Spinal cord (tissue), 10 donors: ENCODE measurements around the gene EIF4G3. TPM values are rescaled to one million over a fixed set of nuclear protein-coding genes. Genes with fewer than 3 reads are reported as not detected.
A peak's percentile ranks its signal among the peaks of the same experiment; 100 is the strongest.

Experiments
- DNase-seq, 6 donors: peaks; one replicate each; pipeline versions ENCODE4 v3.0.0 to v3.0.0-alpha.2; 2013 to 2015; ENCODE audit warnings: low spot score in 6 of 6, low read depth in 4 of 6
- H3K27ac ChIP-seq: one replicate; pipeline ENCODE4 v1.5.1; 2013; ENCODE audit warnings: low read depth, low read length, control low read depth
- H3K27me3 ChIP-seq: one replicate; pipeline ENCODE4 v1.6.1; 2013; ENCODE audit warnings: low read length; ENCODE audit not compliant: control insufficient read depth, insufficient read depth
- H3K36me3 ChIP-seq: one replicate; pipeline ENCODE4 v1.6.1; 2013; ENCODE audit warnings: low read length; ENCODE audit not compliant: control insufficient read depth, insufficient read depth
- H3K4me1 ChIP-seq: one replicate; pipeline ENCODE4 v1.6.1; 2013; ENCODE audit warnings: low read length; ENCODE audit not compliant: control insufficient read depth, insufficient read depth
- H3K4me3 ChIP-seq: one replicate; pipeline ENCODE4 v1.5.1; 2013; ENCODE audit warnings: low read depth, low read length, control low read depth
- H3K9me3 ChIP-seq: one replicate; pipeline ENCODE4 v1.6.1; 2013; ENCODE audit warnings: low read length; ENCODE audit not compliant: control insufficient read depth, insufficient read depth
- WGBS: methylation state at CpG from one replicate; pipeline ENCODE4 v1.1.5; 2013; ENCODE audit warnings: missing lambda C conversion rate; ENCODE audit not compliant: insufficient coverage; 5-methylcytosine and 5-hydroxymethylcytosine counted together
- polyA plus RNA-seq, 2 donors: library from polyadenylated mRNA; unstranded; fragments of 120-200 nt; gene quantifications; one replicate each; pipeline ENCODE4 v1.2.1, GENCODE V29; 2013; ENCODE audit not compliant: insufficient read length in 2 of 2
- total RNA-seq, 2 donors: library from RNA; depleted of rRNA in 1 of 2; stranded (reverse); fragments of 120-200 nt in 1 of 2; fragments of >200 nt in 1 of 2; gene quantifications; one replicate each; pipeline versions ENCODE4 v1.2.3 to v1.2.4, GENCODE V29; 2013 to 2014
- donor health status: healthy.

Gene EIF4G3
- total and polyA plus RNA-seq, 4 donors: 68.7 to 111 (median 91.9) TPM

- no peaks in the 10 kb centered on the region for H3K4me1 ChIP-seq
- no peak overlapping the region for H3K27ac ChIP-seq
- H3K9me3 ChIP-seq: no peaks in the 10 kb centered on the region
- DNase-seq: no peak
- no CpG with 5 or more reads among the region's 1 CpG for WGBS
- no peaks in the 10 kb centered on the region for H3K36me3 ChIP-seq
- H3K27me3 ChIP-seq: no peaks in the 10 kb centered on the region
- no peak overlapping the region for H3K4me3 ChIP-seq
These were observed 346.8 kb downstream of the EIF4G3 start for GRCh38 chr1:20829946-20830345.

GRCh38 chr1:20829531-20829930, 347.2 kb downstream of the EIF4G3 start:
- no peak overlapping the region for H3K27ac ChIP-seq
- no peaks in the 10 kb centered on the region for H3K27me3 ChIP-seq
- no peak for DNase-seq
- WGBS: no CpG with 5 or more reads among the region's 1 CpG
- H3K4me3 ChIP-seq: no peak overlapping the region
- no peaks in the 10 kb centered on the region for H3K36me3 ChIP-seq
- H3K9me3 ChIP-seq: no peaks in the 10 kb centered on the region
- no peaks in the 10 kb centered on the region for H3K4me1 ChIP-seq

- Histone ChIP-seq H3K27me3 (no peaks in the 10 kb centered on the region), H3K4me1 (no peaks in the 10 kb centered on the region), H3K27ac (no peak overlapping the region), H3K9me3 (no peaks in the 10 kb centered on the region), H3K36me3 (peaks cover 13% of the 10 kb centered on the region), H3K4me3 (no peak overlapping the region)
- DNase-seq: no peak
These were observed 352.9 kb downstream of the EIF4G3 start for GRCh38 chr1:20823845-20824244.

GRCh38 chr1:20821466-20821865, 355.2 kb downstream of the EIF4G3 start:
- no peaks in the 10 kb centered on the region for H3K9me3 ChIP-seq
- H3K36me3 ChIP-seq: peaks cover 24% of the 10 kb centered on the region
- H3K27me3 ChIP-seq: no peaks in the 10 kb centered on the region
- no peaks in the 10 kb centered on the region for H3K4me1 ChIP-seq
- no peak for DNase-seq
- no CpG with 5 or more reads among the region's 2 CpGs for WGBS
- no peak overlapping the region for H3K27ac ChIP-seq
- H3K4me3 ChIP-seq: no peak overlapping the region

GRCh38 chr1:20819818-20820217, 356.9 kb downstream of the EIF4G3 start:
- Histone ChIP-seq H3K4me3 (no peak overlapping the region), H3K27ac (no peak overlapping the region), H3K27me3 (no peaks in the 10 kb centered on the region), H3K9me3 (no peaks in the 10 kb centered on the region), H3K36me3 (peaks cover 24% of the 10 kb centered on the region), H3K4me1 (no peaks in the 10 kb centered on the region)
- WGBS: 77% methylated on average over 4 of the region's 5 CpGs
- no peak for DNase-seq

GRCh38 chr1:20814534-20814871, 362.2 kb downstream of the EIF4G3 start:
- no peaks in the 10 kb centered on the region for H3K4me1 ChIP-seq
- H3K36me3 ChIP-seq: peaks cover 29% of the 10 kb centered on the region
- no peaks in the 10 kb centered on the region for H3K27me3 ChIP-seq
- no peak for DNase-seq
- H3K9me3 ChIP-seq: no peaks in the 10 kb centered on the region
- WGBS: no CpG with 5 or more reads among the region's 4 CpGs
- no peak overlapping the region for H3K4me3 ChIP-seq
- H3K27ac ChIP-seq: no peak overlapping the region

- no peaks in the 10 kb centered on the region for H3K4me1 ChIP-seq
- H3K9me3 ChIP-seq: no peaks in the 10 kb centered on the region
- peaks cover 26% of the 10 kb centered on the region for H3K36me3 ChIP-seq
- H3K27ac ChIP-seq: no peak overlapping the region
- no peaks in the 10 kb centered on the region for H3K27me3 ChIP-seq
- no peak overlapping the region for H3K4me3 ChIP-seq
- 100% methylated on average over 3 of the region's 5 CpGs for WGBS
- no peak for DNase-seq
These were observed 364.8 kb downstream of the EIF4G3 start for GRCh38 chr1:20811916-20812315.

- Histone ChIP-seq H3K4me1 (peaks cover 13% of the 10 kb centered on the region), H3K36me3 (no peaks in the 10 kb centered on the region), H3K27me3 (no peaks in the 10 kb centered on the region), H3K27ac (peak overlapping the region; percentile 71), H3K9me3 (no peaks in the 10 kb centered on the region), H3K4me3 (no peak overlapping the region)
- no peak for DNase-seq
- no CpG with 5 or more reads among the region's 4 CpGs for WGBS
These were observed 383.5 kb downstream of the EIF4G3 start for GRCh38 chr1:20793236-20793635.

GRCh38 chr1:20792196-20792595, 384.5 kb downstream of the EIF4G3 start:
- Histone ChIP-seq H3K27ac (peak overlapping the region; percentile 71), H3K4me3 (no peak overlapping the region), H3K27me3 (no peaks in the 10 kb centered on the region), H3K36me3 (no peaks in the 10 kb centered on the region), H3K9me3 (no peaks in the 10 kb centered on the region), H3K4me1 (peaks cover 13% of the 10 kb centered on the region)
- whole genome bisulfite sequencing: 87% methylated on average over 2 of the region's 2 CpGs
- peak in 3 of 6 donors; percentile 20 to 78 (median 29) for DNase-seq

- no peaks in the 10 kb centered on the region for H3K36me3 ChIP-seq
- WGBS: no CpG with 5 or more reads among the region's 3 CpGs
- no peak overlapping the region for H3K27ac ChIP-seq
- H3K27me3 ChIP-seq: no peaks in the 10 kb centered on the region
- H3K9me3 ChIP-seq: no peaks in the 10 kb centered on the region
- no peak for DNase-seq
- peaks cover 13% of the 10 kb centered on the region for H3K4me1 ChIP-seq
- no peak overlapping the region for H3K4me3 ChIP-seq
These were observed 385.9 kb downstream of the EIF4G3 start for GRCh38 chr1:20790785-20791184.
